HL-60 (cell line): Measurements from ENCODE around the gene EXOC4.

Source experiments
- CTCF ChIP-seq: IDR thresholded peaks from one replicate; pipeline ENCODE4 v1.5.1; 2011; ENCODE audit warnings: low read length, control low read depth, inconsistent platforms; ENCODE audit not compliant: insufficient read depth
- POLR2AphosphoS5 ChIP-seq: IDR thresholded peaks from 2 replicates; pipeline ENCODE4 v1.6.1; 2012; ENCODE audit warnings: low read depth
- SPI1 ChIP-seq: IDR thresholded peaks from 2 replicates; pipeline ENCODE4 v1.6.1; 2012; ENCODE audit warnings: low read depth, mild to moderate bottlenecking, borderline replicate concordance
- TF ChIP-seq, protein P1 (sequence below): IDR thresholded peaks from 2 replicates; pipeline ENCODE4 v1.6.1; 2012; ENCODE audit warnings: low read depth; ENCODE audit not compliant: insufficient replicate concordance

DNA sequence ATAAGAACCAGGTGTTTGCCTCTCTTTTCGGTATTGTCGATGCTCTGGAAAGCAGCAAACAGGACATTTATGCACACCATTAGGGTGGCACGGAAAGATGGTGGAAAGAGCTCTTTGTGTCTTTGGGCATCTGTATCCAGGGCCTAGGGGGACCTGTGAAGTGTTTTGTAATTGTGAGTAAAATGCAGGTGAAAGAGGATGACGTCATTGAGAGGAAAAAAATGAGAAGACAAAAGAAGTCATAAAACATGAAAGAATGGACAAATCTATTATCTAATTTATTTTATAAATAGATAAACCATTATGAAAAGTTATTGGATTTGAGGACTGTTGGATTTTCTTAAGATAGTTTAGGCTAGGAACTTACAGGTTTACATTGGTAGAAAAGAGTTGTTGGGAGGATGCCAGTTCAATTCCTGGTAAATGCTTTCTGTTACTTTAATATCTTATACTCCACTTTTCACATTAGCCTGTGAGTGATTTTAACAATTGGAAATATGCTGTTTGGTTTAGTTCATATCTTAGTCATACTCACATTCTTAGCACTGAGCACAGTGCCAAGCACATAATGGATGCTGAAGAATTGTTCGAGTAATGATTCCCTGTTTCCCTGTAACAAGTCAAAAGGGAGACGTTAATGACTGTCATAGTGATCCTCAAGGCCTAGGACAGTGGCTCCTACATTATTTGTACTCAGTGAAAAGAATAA is 62.6 kb downstream of the EXOC4 start:
- TF ChIP-seq SPI1 (no peak), CTCF (no peak), POLR2AphosphoS5 (no peak)
- TF ChIP-seq, protein P1, sequence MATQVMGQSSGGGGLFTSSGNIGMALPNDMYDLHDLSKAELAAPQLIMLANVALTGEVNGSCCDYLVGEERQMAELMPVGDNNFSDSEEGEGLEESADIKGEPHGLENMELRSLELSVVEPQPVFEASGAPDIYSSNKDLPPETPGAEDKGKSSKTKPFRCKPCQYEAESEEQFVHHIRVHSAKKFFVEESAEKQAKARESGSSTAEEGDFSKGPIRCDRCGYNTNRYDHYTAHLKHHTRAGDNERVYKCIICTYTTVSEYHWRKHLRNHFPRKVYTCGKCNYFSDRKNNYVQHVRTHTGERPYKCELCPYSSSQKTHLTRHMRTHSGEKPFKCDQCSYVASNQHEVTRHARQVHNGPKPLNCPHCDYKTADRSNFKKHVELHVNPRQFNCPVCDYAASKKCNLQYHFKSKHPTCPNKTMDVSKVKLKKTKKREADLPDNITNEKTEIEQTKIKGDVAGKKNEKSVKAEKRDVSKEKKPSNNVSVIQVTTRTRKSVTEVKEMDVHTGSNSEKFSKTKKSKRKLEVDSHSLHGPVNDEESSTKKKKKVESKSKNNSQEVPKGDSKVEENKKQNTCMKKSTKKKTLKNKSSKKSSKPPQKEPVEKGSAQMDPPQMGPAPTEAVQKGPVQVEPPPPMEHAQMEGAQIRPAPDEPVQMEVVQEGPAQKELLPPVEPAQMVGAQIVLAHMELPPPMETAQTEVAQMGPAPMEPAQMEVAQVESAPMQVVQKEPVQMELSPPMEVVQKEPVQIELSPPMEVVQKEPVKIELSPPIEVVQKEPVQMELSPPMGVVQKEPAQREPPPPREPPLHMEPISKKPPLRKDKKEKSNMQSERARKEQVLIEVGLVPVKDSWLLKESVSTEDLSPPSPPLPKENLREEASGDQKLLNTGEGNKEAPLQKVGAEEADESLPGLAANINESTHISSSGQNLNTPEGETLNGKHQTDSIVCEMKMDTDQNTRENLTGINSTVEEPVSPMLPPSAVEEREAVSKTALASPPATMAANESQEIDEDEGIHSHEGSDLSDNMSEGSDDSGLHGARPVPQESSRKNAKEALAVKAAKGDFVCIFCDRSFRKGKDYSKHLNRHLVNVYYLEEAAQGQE, result no peak
